KMS-11 (cell line): ENCODE measurements around the gene TAMALIN.

ENCODE experiments used
- H2AFZ ChIP-seq: fragments of 200-600 bp; sonication (generic); 2 replicates; pipeline ENCODE4 v1.6.1; 2016; ENCODE audit warnings: antibody characterized with exemption, mixed run types, low read depth
- H3K27ac ChIP-seq: fragments of 200-600 bp; sonication (generic); 2 replicates; pipeline ENCODE4 v1.6.1; 2016; ENCODE audit warnings: mild to moderate bottlenecking, mixed run types
- H3K27me3 ChIP-seq: fragments of 200-600 bp; sonication (generic); 2 replicates; pipeline ENCODE4 v1.6.1; 2017; ENCODE audit warnings: mild to moderate bottlenecking, low read depth, mixed run types, moderate library complexity; ENCODE audit not compliant: insufficient read depth
- H3K36me3 ChIP-seq: fragments of 200-600 bp; sonication (generic); 2 replicates; pipeline ENCODE4 v1.6.1; 2017; ENCODE audit warnings: mild to moderate bottlenecking, mixed run types; ENCODE audit not compliant: insufficient read depth
- H3K4me1 ChIP-seq: fragments of 200-600 bp; sonication (generic); 2 replicates; pipeline ENCODE4 v1.6.1; 2016; ENCODE audit warnings: mild to moderate bottlenecking, low read depth, mixed run types; ENCODE audit not compliant: poor library complexity, severe bottlenecking
- H3K4me2 ChIP-seq: fragments of 200-600 bp; sonication (generic); 2 replicates; pipeline ENCODE4 v1.7.0; 2016; ENCODE audit warnings: mild to moderate bottlenecking, mixed run types
- H3K4me3 ChIP-seq: fragments of 200-600 bp; sonication (generic); IDR thresholded peaks from 2 replicates; pipeline ENCODE4 v1.6.1; 2017; ENCODE audit warnings: low read depth, low read length, mixed read lengths; ENCODE audit not compliant: insufficient read depth
- H3K79me2 ChIP-seq: fragments of 200-600 bp; sonication (generic); 2 replicates; pipeline ENCODE4 v1.6.1; 2016; ENCODE audit warnings: low read depth, mixed run types; ENCODE audit not compliant: insufficient read depth
- H3K9ac ChIP-seq: fragments of 200-600 bp; sonication (generic); 2 replicates; pipeline ENCODE4 v1.6.1; 2016; ENCODE audit warnings: mild to moderate bottlenecking, mixed run types
- H4K20me1 ChIP-seq: fragments of 200-600 bp; sonication (generic); 2 replicates; pipeline ENCODE4 v1.6.1; 2016; ENCODE audit warnings: mild to moderate bottlenecking, mixed run types; ENCODE audit not compliant: insufficient read depth
- TF ChIP-seq, protein P1 (sequence below): fragments of 200-600 bp; sonication (generic); conservative IDR thresholded peaks from 2 replicates; pipeline ENCODE4 v1.6.1; 2017; ENCODE audit warnings: low read depth, mild to moderate bottlenecking, antibody characterized with exemption, low read length, moderate library complexity, mixed read lengths

Gene TAMALIN

DNA sequence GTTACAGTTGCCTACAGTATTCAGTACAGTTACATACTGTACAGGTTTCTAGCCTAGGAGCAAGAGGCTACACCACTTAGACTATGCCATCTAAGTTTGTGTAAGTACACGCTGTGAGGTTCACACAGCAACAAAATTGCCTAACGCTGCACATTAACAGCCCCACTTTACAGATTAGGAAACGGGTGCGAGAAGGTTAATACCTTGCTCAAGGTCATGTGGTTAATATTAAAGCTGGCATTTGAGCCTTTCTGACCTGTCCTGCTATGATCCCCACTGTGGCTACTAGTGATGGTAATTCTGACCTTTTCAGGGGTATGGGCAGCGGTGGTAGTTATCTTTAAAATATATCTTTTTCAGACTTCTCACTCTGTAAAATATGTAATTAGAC lies 34.3 kb upstream of the TAMALIN start:
- Histone ChIP-seq H3K4me1 (peaks cover 22% of the 10 kb centered on the region), H3K79me2 (no peaks in the 10 kb centered on the region; the same call in 1 of the 2 replicates), H2AFZ (no peak overlapping the region), H3K4me3 (no peak overlapping the region), H3K36me3 (no peaks in the 10 kb centered on the region), H3K4me2 (no peak overlapping the region), H3K27ac (no peak overlapping the region), H3K27me3 (no peaks in the 10 kb centered on the region), H3K9ac (no peak overlapping the region), H4K20me1 (no peaks in the 10 kb centered on the region)
- TF ChIP-seq, protein P1, sequence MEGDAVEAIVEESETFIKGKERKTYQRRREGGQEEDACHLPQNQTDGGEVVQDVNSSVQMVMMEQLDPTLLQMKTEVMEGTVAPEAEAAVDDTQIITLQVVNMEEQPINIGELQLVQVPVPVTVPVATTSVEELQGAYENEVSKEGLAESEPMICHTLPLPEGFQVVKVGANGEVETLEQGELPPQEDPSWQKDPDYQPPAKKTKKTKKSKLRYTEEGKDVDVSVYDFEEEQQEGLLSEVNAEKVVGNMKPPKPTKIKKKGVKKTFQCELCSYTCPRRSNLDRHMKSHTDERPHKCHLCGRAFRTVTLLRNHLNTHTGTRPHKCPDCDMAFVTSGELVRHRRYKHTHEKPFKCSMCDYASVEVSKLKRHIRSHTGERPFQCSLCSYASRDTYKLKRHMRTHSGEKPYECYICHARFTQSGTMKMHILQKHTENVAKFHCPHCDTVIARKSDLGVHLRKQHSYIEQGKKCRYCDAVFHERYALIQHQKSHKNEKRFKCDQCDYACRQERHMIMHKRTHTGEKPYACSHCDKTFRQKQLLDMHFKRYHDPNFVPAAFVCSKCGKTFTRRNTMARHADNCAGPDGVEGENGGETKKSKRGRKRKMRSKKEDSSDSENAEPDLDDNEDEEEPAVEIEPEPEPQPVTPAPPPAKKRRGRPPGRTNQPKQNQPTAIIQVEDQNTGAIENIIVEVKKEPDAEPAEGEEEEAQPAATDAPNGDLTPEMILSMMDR: no peak

DNA sequence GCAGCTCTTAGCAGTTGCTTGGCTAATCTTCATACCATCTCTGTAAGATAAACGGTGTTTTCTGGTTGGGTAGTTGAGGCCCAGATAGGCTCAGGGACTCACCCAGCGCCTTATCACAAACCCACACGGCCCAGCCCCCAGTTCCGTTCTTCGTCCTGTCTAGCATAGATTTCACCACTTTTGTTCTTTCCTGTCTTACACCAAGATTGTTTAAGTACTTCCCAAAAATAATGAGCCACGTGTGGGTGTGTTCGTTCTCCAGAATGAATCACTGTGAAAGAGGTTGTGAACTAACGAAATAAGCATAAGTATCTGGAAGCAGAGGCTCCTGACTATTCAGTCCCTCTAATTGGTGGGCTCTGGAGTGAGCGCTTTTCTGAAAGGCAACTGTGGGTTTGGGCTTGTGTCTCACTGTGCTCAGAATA lies 33.9 kb upstream of the TAMALIN start:
- Histone ChIP-seq H3K4me2 (no peak overlapping the region), H3K4me1 (peaks cover 22% of the 10 kb centered on the region), H3K79me2 (no peaks in the 10 kb centered on the region; the same call in 1 of the 2 replicates), H3K4me3 (no peak overlapping the region), H3K36me3 (no peaks in the 10 kb centered on the region), H3K9ac (no peak overlapping the region), H2AFZ (no peak overlapping the region), H3K27ac (no peak overlapping the region), H3K27me3 (no peaks in the 10 kb centered on the region), H4K20me1 (no peaks in the 10 kb centered on the region)
- TF ChIP-seq, protein P1: no peak

DNA sequence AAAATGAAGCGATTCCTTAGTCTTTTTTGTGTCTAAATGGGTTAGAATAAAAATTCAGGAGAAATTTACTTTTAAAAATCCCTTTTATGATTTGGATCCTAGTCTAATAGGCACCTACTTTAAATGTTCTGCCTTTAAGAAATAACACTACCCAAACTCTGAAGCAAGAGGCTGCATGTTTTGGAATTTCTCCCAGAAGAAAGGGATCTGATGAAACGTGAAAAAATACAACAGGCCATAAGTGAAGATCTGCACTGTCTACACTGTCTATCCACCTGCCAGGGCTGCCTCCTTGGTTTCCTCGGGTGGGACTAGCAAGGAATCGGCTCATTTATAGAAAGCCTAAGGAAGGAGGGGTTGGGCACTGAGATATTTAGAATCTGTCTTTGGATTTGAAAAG lies 33.2 kb upstream of the TAMALIN start:
- Histone ChIP-seq H3K27ac (no peak overlapping the region), H4K20me1 (no peaks in the 10 kb centered on the region), H2AFZ (no peak overlapping the region), H3K36me3 (no peaks in the 10 kb centered on the region), H3K4me2 (no peak overlapping the region), H3K27me3 (no peaks in the 10 kb centered on the region), H3K79me2 (no peaks in the 10 kb centered on the region; the same call in 1 of the 2 replicates), H3K9ac (no peak overlapping the region), H3K4me3 (no peak overlapping the region), H3K4me1 (peaks cover 22% of the 10 kb centered on the region)
- TF ChIP-seq, protein P1: no peak

DNA sequence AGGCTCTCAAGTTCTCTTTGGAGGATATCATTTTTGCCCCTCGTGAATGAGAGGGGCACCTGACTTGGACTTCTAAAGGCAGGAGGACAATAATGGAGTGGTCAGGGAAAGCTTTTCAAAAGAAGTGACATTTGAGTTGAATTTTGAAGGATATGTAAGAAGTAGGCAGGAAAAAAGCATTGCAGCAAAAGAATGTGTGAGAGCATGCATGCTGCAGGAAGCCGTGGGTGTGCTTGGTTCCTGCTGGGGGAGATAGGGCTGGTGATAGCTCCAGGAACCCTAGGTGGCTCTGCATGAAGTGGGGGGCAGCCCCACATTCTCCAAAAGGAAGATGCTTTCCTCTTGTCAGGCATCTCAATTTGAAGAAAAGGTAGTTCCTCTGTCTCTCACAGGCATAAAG lies 32.1 kb upstream of the TAMALIN start:
- Histone ChIP-seq H3K27me3 (no peaks in the 10 kb centered on the region), H3K79me2 (no peaks in the 10 kb centered on the region; the same call in 1 of the 2 replicates), H3K27ac (no peak overlapping the region), H3K4me3 (no peak overlapping the region), H3K9ac (no peak overlapping the region), H3K4me2 (no peak overlapping the region), H3K36me3 (no peaks in the 10 kb centered on the region), H2AFZ (no peak overlapping the region), H3K4me1 (peaks cover 22% of the 10 kb centered on the region), H4K20me1 (no peaks in the 10 kb centered on the region)
- TF ChIP-seq, protein P1: no peak
